HAP-1 (cell line): ENCODE results near the gene CALY.
"Not testable (repeated sequence)": the region's sequence is repeated elsewhere in the genome, so short reads cannot be mapped to it uniquely, and the experiment has no call there.

Source experiments
- DNase-seq, 2 experiments: peaks; one replicate each; pipeline ENCODE4 v3.0.0-alpha.2; 2016 to 2020; ENCODE audit warnings: low spot score in 2 of 2
- H3K27me3 ChIP-seq: fragments of 250-450 bp; sonication (Bioruptor Pico); 2 replicates; pipeline ENCODE4 v1.5.1; 2020; ENCODE audit warnings: low read depth, mild to moderate bottlenecking, moderate library complexity
- H3K36me3 ChIP-seq: fragments of 250-450 bp; sonication (Bioruptor Pico); replicated peaks from 2 replicates; pipeline ENCODE4 v1.5.1; 2020; ENCODE audit warnings: mild to moderate bottlenecking
- H3K4me1 ChIP-seq: fragments of 250-450 bp; sonication (Bioruptor Pico); 2 replicates; pipeline ENCODE4 v1.5.1; 2020; ENCODE audit warnings: mild to moderate bottlenecking
- H3K4me3 ChIP-seq: fragments of 250-450 bp; sonication (Bioruptor Pico); 2 replicates; pipeline ENCODE4 v1.5.1; 2020; ENCODE audit warnings: mild to moderate bottlenecking, moderate library complexity
- H3K9me3 ChIP-seq: fragments of 250-450 bp; sonication (Bioruptor Pico); 2 replicates; pipeline ENCODE4 v1.5.1; 2020; ENCODE audit warnings: mild to moderate bottlenecking, moderate library complexity
- in situ Hi-C: fragments of 300-500 bp; cut with MboI; formaldehyde crosslinking; loops from 3 replicates; pipeline ENCODE4 v1.14.3; 2020; ENCODE audit warnings: low sequenced_read_pairs, inconsistent platforms, mixed read lengths

CALY gene

DNA sequence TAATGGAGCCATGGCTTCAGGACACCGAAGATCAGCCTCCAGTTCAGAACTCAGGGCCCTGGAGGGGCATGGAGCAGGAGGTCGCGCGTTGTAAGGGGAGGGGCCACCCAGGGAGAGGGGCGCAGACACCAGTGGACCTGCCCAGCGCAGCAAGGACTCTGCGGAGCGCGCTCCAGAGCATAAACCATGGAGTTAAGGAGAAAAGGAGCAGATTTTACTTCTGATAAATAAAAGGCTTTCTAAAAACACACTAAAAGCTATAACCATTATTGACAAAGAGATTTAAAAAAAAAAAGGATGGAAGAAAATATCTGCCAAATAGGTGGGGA is 10.5 kb downstream of the CALY start:
- Histone ChIP-seq H3K4me1 (peaks cover 4% of the 10 kb centered on the region), H3K4me3 (no peak overlapping the region), H3K27me3 (peaks cover 2% of the 10 kb centered on the region; the same call in 1 of the 2 replicates), H3K9me3 (no peaks in the 10 kb centered on the region), H3K36me3 (no peaks in the 10 kb centered on the region)
- no peak for DNase-seq
- in situ Hi-C loops = no loop called here

DNA sequence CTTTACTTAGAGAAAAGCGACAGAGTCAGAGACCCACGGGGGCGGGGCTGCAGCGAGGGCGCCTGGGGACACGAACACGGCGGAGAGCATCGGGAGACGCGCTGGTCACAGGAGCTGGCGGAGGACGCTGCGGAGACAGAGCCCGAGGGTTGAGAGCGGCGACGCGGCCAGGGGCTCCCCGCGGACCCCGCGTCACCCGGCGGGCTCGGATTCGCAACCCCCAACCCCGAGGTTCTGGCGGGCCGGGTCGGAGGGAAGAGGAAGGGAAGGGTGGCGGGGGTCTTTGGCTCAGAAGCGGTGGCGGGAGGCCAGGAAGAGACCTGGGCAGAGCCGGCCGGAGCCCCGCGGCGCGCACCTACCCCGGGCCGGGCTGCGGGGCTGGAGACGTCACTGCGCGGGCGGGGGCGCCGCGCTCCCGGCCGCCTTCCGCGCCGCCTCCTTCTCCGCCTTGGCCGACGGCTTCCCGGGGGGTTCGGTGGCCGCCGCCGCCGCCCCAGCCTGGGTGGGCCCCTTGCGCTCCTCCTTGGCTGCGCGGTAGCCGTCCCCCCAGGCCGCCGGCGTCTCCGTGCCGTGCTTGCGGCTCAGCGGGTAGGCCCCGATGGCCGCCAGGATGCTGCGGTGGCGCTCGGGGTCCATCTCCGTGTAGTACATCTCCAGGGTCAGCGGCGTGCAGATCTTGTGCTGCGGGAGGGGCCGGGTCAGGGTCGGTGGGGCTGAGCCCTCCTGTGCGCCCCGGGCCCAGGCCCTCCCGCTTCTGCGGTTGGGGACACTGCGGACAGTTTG is 11.1 kb downstream of the CALY start:
- in situ Hi-C loops = no loop called here
- no peaks in the 10 kb centered on the region for H3K36me3 ChIP-seq
- no peak overlapping the region for H3K4me3 ChIP-seq
- no peaks in the 10 kb centered on the region for H3K9me3 ChIP-seq
- H3K27me3 ChIP-seq = no peaks in the 10 kb centered on the region
- DNase-seq = no peak
- peaks cover 4% of the 10 kb centered on the region for H3K4me1 ChIP-seq

DNA sequence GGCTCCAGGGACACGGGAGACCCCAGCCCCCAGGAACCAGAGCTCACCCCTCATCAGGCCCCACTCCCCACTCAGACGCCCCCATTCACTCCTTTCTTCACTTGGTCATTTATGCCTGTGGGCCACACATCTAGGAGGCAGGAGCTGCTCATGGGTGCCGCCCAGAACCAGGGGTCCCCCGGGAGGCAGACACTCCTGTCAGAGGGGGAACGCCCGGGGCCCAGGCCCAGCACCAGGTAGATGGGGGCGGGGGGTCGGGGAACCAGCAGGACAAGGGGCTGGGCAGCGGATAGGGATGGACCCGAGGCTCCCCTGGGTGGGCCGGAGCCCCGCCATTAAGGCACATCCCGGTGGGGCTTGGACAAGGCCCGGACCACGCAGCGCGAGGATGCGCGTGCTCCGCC is 11.8 kb downstream of the CALY start:
- no peaks in the 10 kb centered on the region for H3K27me3 ChIP-seq
- DNase-seq = no peak
- no peak overlapping the region for H3K4me3 ChIP-seq
- H3K36me3 ChIP-seq = no peaks in the 10 kb centered on the region
- in situ Hi-C loops = no loop called here
- no peaks in the 10 kb centered on the region for H3K9me3 ChIP-seq
- peaks cover 3% of the 10 kb centered on the region for H3K4me1 ChIP-seq

DNA sequence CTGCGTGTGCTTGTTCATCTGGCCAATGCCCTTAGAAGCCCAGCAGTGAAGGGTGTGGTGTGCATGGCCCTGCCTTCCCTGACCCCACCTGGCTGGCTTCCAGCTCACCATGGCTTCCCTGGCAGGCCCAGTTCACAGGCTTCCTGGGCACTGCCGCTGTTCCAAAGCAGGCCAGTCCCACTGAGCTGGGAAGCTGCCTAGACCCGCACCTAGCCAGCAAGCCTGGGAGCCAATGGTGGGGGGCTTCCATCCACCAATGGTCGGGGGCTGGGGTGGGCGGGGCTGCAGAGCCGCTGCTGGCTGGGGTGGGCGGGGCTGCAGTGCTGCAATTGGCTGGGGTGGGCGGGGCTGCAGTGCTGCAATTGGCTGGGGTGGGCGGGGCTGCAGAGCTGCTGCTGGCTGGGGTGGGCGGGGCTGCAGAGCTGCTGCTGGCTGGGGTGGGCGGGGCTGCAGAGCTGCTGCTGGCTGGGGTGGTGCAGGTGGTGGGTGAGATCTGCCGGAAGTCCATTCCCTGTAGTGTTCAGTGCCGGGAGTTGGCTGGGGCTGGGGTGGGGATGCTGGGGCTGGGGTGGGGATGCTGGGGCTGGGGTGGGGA is 12.4 kb downstream of the CALY start:
- H3K4me3 ChIP-seq = peak overlapping the region; percentile 30
- peak; percentile 46 to 93 for DNase-seq
- in situ Hi-C loops = no loop called here

DNA sequence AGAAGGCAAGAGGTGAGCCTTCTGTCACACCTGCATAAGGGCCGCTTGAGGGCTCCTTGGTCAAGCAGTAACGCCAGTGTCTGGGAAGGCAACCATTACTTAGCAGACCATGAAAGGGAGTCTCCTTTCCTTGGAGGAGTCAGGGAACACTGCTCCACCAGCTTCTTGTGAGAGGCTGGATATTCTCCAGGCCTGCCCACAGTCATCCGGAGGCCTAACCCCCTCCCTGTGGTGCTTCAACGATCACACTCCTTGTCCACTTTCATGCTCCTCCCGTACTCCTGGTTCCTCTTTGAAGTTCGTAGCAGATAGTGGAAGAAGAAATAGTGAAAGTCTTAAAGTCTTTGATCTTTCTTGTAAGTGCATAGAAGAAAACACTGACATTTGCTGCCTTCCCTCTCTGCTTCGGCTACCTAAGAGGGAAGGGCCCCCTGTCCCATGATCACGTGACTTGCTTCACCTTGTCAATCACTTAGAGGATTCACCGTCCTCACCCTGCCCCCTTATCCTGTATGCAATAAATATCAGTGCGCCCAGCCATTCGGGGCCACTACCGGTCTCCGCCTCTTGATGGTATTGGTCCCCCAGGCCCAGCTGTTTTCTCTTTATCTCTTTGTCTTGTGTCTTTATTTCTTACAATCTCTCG is 14.5 kb downstream of the CALY start:
- H3K4me1 ChIP-seq, DNase-seq, H3K36me3 ChIP-seq, in situ Hi-C loops, H3K27me3 ChIP-seq, H3K4me3 ChIP-seq, H3K9me3 ChIP-seq: not testable (repeated sequence)

More for the DNA sequence above, 12.4 kb downstream of the CALY start:
- peaks cover 2% of the 10 kb centered on the region; the same call in 1 of the 2 replicates for H3K4me1 ChIP-seq
- H3K36me3 ChIP-seq = no peaks in the 10 kb centered on the region
- H3K9me3 ChIP-seq = no peaks in the 10 kb centered on the region
- H3K27me3 ChIP-seq = no peaks in the 10 kb centered on the region

DNA sequence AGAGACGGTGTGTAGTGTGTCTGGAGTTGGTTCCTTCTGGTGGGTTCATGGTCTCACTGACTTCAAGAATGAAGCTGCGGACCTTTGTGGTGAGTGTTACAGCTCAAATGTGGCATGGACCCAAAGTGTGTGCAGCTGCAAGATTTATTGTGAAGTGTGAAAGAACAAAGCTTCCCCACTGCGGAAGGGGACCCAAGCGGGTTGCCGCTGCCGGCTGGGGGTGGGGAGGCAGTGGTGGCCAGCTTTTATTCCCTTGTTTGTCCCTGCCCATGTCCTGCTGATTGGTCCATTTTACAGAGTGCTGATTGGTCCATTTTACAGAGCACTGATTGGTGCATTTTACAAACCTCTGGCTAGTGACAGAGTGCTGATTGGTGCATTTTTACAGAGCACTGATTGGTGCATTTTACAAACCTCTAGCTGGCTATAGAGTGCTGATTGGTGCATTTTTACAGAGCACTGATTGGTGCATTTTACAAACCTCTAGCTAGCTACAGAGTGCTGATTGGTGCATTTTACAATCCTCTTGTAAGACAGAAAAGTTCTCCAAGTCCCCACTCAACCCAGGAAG is 15.8 kb downstream of the CALY start:
- H3K9me3 ChIP-seq, in situ Hi-C loops, H3K27me3 ChIP-seq, H3K4me3 ChIP-seq, H3K36me3 ChIP-seq, H3K4me1 ChIP-seq, DNase-seq: not testable (repeated sequence)

DNA sequence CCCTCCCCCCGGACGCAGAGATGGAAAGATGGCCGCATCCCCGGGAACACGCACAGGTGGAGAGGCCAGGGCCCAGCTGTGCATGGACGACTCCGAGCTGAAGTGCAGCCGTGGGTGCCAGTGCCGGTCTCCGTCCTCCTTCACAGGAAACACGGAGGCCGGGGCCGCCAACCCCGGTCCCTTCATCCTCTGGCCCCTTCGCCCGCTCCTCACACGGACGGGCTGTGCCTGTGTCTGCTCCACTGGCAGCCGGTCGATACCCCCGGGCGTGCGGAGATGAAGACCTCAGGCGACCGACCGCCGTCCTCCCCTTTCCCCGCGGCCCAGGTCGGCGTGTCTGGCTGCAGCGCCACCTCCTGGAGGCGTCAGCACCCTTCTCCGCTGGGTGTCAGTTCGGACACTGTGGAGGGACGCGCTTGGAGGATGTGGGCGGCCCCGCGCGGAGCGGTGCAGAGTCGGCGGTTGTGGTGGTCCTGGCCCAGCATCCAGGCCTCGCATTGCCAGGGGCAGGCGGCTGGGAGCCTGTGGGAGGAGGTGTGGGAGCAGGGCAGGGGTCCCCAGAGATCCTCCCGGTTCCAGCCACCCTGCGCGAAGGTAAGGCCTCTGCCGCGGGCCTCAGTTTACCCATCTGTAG is 18.1 kb downstream of the CALY start:
- peak; percentile 70 to 91 for DNase-seq

DNA sequence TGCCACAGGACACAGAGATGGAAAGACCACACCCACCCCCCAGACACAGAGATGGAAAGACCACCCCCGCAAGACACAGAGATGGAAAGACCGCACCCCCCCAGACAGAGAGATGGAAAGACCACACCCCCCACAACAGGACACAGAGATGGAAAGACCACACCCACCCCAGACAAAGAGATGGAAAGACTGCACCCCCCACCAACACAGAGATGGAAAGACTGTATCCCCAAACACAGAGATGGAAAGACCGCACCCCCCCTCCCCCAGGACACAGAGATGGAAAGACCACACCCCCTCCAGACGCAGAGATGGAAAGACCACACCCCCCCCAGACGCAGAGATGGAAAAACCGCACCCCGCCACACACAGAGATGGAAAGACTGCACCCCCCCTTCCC is 20.0 kb downstream of the CALY start:
- no peaks in the 10 kb centered on the region for H3K4me1 ChIP-seq
- H3K36me3 ChIP-seq = no peaks in the 10 kb centered on the region; the same call in 1 of the 2 replicates
- H3K27me3 ChIP-seq = no peaks in the 10 kb centered on the region
- no peak overlapping the region for H3K4me3 ChIP-seq
- H3K9me3 ChIP-seq = no peaks in the 10 kb centered on the region
- no peak for DNase-seq
- in situ Hi-C loops = no loop called here

More for the DNA sequence above, 18.1 kb downstream of the CALY start:
- Histone ChIP-seq H3K9me3 (no peaks in the 10 kb centered on the region), H3K4me3 (peak overlapping the region; percentile 46), H3K4me1 (no peaks in the 10 kb centered on the region), H3K36me3 (no peaks in the 10 kb centered on the region), H3K27me3 (no peaks in the 10 kb centered on the region)
- in situ Hi-C loops = no loop called here

DNA sequence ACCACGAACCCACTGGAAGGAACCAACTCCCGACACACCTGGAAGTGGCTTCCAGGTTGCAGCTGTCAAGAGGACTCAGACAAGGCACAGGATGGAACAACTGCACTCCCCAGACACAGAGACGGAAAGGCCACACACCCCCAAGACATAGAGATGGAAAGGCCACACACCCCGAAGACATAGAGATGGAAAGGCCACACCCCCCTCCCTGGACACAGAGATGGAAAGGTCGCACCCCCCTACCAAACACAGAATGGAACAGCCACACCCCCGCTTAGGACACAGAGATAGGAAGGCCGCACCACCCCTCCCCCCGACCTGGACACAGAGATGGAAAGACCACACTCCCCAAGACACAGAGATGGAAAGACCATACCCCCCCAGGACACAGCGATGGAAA is 20.4 kb downstream of the CALY start:
- Histone ChIP-seq H3K27me3 (no peaks in the 10 kb centered on the region), H3K9me3 (no peaks in the 10 kb centered on the region), H3K4me1 (no peaks in the 10 kb centered on the region), H3K4me3 (no peak overlapping the region), H3K36me3 (no peaks in the 10 kb centered on the region; the same call in 1 of the 2 replicates)
- DNase-seq = no peak
- in situ Hi-C loops = no loop called here

DNA sequence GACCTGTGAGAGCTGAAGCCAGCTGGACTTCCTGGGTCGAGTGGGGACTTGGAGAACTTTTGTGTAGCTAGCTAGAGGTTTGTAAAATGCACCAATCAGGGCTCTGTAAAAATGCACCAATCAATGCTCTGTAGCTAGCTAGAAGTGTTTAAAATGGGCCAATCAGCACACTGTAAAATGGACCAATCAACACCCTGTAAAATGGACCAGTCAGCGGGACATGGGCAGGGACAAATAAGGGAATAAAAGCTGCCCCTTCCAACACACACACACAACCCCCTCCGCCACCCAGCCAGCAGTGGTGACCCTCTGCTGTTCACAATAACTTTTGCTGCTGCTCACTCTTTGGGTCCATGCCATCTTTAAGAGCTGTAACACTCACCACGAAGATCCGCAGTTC is 20.8 kb downstream of the CALY start:
- H3K4me1 ChIP-seq = no peaks in the 10 kb centered on the region
- in situ Hi-C loops = no loop called here
- H3K36me3 ChIP-seq = no peaks in the 10 kb centered on the region; the same call in 1 of the 2 replicates
- no peaks in the 10 kb centered on the region for H3K9me3 ChIP-seq
- H3K4me3 ChIP-seq = no peak overlapping the region
- H3K27me3 ChIP-seq = no peaks in the 10 kb centered on the region
- DNase-seq = no peak

DNA sequence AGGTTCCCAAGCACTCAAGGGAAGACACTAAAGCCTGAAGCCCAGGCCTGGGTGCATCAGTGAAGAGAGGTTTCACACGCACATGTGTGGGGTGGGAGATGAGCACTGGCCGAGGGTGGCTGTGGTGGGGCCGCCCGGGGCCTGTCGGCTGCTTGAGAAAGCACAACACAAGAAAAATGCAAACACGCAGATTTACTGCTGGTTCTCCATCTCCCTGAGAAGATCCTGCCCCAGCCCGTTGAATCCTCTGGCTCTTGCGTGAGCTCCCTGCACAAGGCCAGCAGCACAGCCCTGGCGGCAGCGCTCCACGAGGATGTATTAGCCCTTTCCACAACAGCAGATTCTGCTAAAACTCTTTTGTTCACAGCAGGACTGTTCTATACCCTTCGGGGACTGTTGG is 21.8 kb downstream of the CALY start:
- no peaks in the 10 kb centered on the region for H3K27me3 ChIP-seq
- no peak overlapping the region for H3K4me3 ChIP-seq
- H3K9me3 ChIP-seq = no peaks in the 10 kb centered on the region
- in situ Hi-C loops = no loop called here
- H3K4me1 ChIP-seq = no peaks in the 10 kb centered on the region
- H3K36me3 ChIP-seq = no peaks in the 10 kb centered on the region; the same call in 1 of the 2 replicates
- no peak for DNase-seq

DNA sequence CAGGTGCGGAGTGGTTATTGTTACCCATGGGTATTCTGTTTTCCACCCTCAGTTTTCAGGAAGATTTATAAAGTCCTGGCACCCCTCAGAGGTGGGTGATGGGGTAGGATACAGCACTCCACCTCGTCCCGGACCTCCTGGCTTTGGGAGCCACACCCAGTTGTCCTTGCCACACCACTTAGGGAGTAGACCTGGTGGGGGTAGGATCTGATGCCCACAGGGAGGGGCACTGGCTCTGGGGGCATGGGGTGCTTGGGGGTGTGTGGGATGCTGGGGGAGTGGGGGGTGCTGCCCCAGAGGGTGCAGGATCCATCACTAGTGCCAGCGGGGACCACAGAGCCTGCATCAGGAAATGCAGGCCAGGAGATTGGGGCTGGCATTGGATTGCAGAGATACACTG is 23.5 kb downstream of the CALY start:
- H3K27me3 ChIP-seq = no peaks in the 10 kb centered on the region
- no peaks in the 10 kb centered on the region for H3K4me1 ChIP-seq
- H3K36me3 ChIP-seq = no peaks in the 10 kb centered on the region; the same call in 1 of the 2 replicates
- in situ Hi-C loops = no loop called here
- DNase-seq = no peak
- no peak overlapping the region for H3K4me3 ChIP-seq
- no peaks in the 10 kb centered on the region for H3K9me3 ChIP-seq

DNA sequence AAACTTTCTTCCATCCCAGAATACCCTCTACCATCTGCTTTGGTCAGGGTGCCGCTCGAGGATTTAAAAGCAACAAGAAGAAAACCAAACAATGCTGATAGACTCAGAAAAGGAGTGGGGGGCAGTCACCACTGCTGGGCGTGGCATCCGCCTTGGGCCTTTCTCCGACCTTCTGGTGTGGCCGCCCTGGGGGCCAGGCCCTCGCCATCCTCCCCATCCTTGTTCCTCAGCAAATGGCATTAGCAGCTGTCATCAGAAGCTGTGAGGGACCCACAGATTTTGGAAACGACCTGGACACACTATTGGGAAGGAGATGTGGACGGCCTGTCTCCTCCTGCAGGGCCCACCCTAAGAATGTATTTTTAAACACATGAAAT is 23.9 kb downstream of the CALY start:
- H3K9me3 ChIP-seq = no peaks in the 10 kb centered on the region
- DNase-seq = no peak
- in situ Hi-C loops = no loop called here
- H3K4me1 ChIP-seq = no peaks in the 10 kb centered on the region
- no peaks in the 10 kb centered on the region; the same call in 1 of the 2 replicates for H3K36me3 ChIP-seq
- no peak overlapping the region for H3K4me3 ChIP-seq
- no peaks in the 10 kb centered on the region for H3K27me3 ChIP-seq
